GM12801 (cell line): ENCODE measurements around the gene NSUN4.

ENCODE experiments used
- TF ChIP-seq, protein P1 (sequence below): IDR thresholded peaks from one replicate; pipeline ENCODE4 v1.5.1; 2011; ENCODE audit warnings: control low read depth; ENCODE audit not compliant: insufficient read length; ENCODE audit errors: extremely low read depth

NSUN4 gene

DNA sequence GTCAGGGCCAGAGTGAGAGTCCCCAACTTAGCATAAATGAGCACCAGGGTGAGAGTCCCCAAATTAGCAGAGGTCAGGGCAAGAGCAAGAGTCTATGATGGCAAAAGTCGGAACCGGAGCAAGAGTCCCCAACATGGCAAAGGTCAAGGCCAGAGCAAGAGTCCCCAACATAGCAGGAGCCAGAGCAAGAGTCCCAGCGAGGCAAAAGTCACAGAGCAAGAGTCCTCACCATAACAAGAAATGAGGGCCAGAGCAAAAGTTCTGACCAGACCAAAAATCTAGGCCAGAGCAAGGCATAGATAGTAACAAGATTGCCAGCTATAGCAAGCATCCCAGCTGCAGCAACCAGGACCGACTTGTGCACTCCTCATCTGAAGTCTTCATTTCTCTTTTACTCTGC lies 3.1 kb downstream of the NSUN4 start:
- TF ChIP-seq, protein P1, sequence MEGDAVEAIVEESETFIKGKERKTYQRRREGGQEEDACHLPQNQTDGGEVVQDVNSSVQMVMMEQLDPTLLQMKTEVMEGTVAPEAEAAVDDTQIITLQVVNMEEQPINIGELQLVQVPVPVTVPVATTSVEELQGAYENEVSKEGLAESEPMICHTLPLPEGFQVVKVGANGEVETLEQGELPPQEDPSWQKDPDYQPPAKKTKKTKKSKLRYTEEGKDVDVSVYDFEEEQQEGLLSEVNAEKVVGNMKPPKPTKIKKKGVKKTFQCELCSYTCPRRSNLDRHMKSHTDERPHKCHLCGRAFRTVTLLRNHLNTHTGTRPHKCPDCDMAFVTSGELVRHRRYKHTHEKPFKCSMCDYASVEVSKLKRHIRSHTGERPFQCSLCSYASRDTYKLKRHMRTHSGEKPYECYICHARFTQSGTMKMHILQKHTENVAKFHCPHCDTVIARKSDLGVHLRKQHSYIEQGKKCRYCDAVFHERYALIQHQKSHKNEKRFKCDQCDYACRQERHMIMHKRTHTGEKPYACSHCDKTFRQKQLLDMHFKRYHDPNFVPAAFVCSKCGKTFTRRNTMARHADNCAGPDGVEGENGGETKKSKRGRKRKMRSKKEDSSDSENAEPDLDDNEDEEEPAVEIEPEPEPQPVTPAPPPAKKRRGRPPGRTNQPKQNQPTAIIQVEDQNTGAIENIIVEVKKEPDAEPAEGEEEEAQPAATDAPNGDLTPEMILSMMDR: no peak

- TF ChIP-seq, protein P1: no peak
Observed at GRCh38 chr1:46344481-46344880, 3.9 kb downstream of the NSUN4 start.

DNA sequence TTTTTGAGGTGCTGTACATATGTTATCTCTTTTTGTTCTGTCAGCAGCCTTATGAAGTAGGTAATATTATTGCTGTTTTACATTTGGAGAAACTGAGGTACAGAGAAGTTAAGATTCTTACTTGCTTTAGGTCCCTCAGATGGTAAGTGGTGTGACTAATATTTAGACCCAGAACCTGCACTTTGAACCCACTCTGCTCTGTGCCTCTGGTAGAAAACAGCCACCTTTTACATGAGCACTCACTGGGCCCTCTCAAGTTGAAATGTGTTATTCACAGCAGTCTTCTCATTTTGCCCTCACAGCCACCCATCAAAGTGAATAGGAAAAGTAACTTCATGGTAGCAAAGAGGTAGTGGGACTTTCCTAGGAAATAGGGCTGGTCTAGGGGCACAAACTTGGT lies 4.7 kb downstream of the NSUN4 start:
- TF ChIP-seq, protein P1: no peak

- TF ChIP-seq, protein P1: no peak
Observed at GRCh38 chr1:46352363-46352762, 11.8 kb downstream of the NSUN4 start.

- TF ChIP-seq, protein P1: no peak
Observed at GRCh38 chr1:46362158-46362557, 21.6 kb downstream of the NSUN4 start.

GRCh38 chr1:46363121-46363520 lies 22.5 kb downstream of the NSUN4 start:
- TF ChIP-seq, protein P1: no peak

- TF ChIP-seq, protein P1: no peak
Observed at GRCh38 chr1:46364612-46365011, 24.0 kb downstream of the NSUN4 start.

DNA sequence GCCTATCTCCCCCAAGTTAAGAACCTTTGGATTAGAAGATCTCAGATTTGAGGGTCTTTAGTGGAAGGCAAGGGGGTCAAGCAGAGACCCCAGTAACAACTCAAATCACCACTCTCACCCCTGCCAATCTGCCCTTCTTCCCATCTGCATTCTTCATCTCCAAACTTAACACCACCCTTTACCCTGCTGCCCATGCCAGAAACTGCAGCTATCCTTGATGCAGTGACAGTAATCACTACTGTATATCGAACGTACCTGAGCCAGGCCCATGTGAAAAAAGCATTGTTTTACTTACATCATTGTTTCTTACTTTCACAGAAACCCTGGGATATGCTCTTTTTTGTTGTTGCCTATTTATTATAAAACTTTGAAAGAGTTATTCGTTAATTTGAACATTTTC lies 26.5 kb downstream of the NSUN4 start:
- TF ChIP-seq, protein P1: no peak
